HepG2 (cell line): ENCODE results near the gene NIPAL3. TPM values are rescaled to one million over a fixed set of nuclear protein-coding genes. Genes with fewer than 3 reads are reported as not detected.

Experiments
- ATAC-seq: fragments of 200-7000 bp; cut with Tn5 transposase; 3 replicates; pipeline ENCODE4 v1.9.1; 2020; ENCODE audit warnings: mild to moderate bottlenecking, moderate library complexity
- BruUV-seq: library from RNA; stranded (reverse); fragments of 400-500 nt; replicated peaks from 2 replicates; lab custom pipeline; 2021; lab: Mats Ljungman, UMichigan
- CTCF ChIA-PET: fragments of 300-600 bp; formaldehyde crosslinking; extraction: SDS; loops from one replicate; lab custom pipeline; 2021; ENCODE audit warnings: low total read pairs, inconsistent platforms, low intra/inter-chr PET ratio; lab: Yijun Ruan, JAX
- POLR2A ChIA-PET: fragments of 350-600 bp; sonication (Branson Sonifier 250); formaldehyde crosslinking; loops from one replicate; lab custom pipeline; 2020; ENCODE audit warnings: antibody characterized with exemption, inconsistent platforms; lab: Yijun Ruan, JAX
- DNase-seq: peaks from one replicate; pipeline ENCODE4 v3.0.0-alpha.2; 2015; ENCODE audit warnings: low spot score
- FAIRE-seq: peaks from 3 replicates; lab custom pipeline; 2011; peaks lifted over from hg19 to GRCh38; lab: Jason Lieb, UNC
- H2AFZ ChIP-seq: one replicate; pipeline ENCODE4 v1.6.1; 2011; ENCODE audit warnings: low read length, inconsistent platforms
- H3K27ac ChIP-seq: fragments of 300-600 bp; 3 replicates; pipeline ENCODE4 v1.8.0; 2011; ENCODE audit warnings: mixed run types, mild to moderate bottlenecking, mixed read lengths, low read length, inconsistent platforms; ENCODE audit not compliant: insufficient read depth; ENCODE audit errors: extremely low read length
- H3K27me3 ChIP-seq, 2 experiments: fragments of 200-600 bp in 1 of 2; 2 replicates in 1 of 2; 3 replicates in 1 of 2; pipeline versions ENCODE4 v1.6.0 to v1.8.0; 2011; ENCODE audit warnings: low read length in 2 of 2, mild to moderate bottlenecking in 2 of 2, moderate library complexity in 2 of 2, inconsistent platforms in 1 of 2; ENCODE audit not compliant: insufficient read depth in 2 of 2, control insufficient read depth in 1 of 2
- H3K36me3 ChIP-seq, 2 experiments: fragments of 200-600 bp in 1 of 2; replicated peaks in 1 of 2; 2 replicates in 1 of 2; 3 replicates in 1 of 2; pipeline versions ENCODE4 v1.5.1 to v1.8.0; 2011; ENCODE audit warnings: low read length in 2 of 2, inconsistent platforms in 1 of 2; ENCODE audit not compliant: insufficient read depth in 2 of 2, control insufficient read depth in 1 of 2
- H3K4me1 ChIP-seq: 2 replicates; pipeline ENCODE4 v1.5.1; 2012; ENCODE audit warnings: low read length, inconsistent platforms; ENCODE audit not compliant: insufficient read depth
- H3K4me2 ChIP-seq: 2 replicates; pipeline ENCODE4 v1.6.0; 2011; ENCODE audit warnings: low read depth, low read length, inconsistent platforms
- H3K4me3 ChIP-seq, 3 experiments: fragments of 200-600 bp in 1 of 3; sonication (generic), shearing (Covaris generic) in 1 of 3; replicated peaks in 1 of 3; 2 replicates each; pipeline ENCODE4 v1.5.1; 2011 to 2016; ENCODE audit warnings: low read length in 3 of 3, inconsistent platforms in 2 of 3, low read depth in 2 of 3, mild to moderate bottlenecking in 2 of 3, control low read depth in 1 of 3, mixed read lengths in 1 of 3; ENCODE audit not compliant: insufficient read depth in 1 of 3
- H3K79me2 ChIP-seq: one replicate; pipeline ENCODE4 v1.6.1; 2011; ENCODE audit warnings: low read length, inconsistent platforms; ENCODE audit not compliant: insufficient read depth
- H3K9ac ChIP-seq: 2 replicates; pipeline ENCODE4 v1.6.0; 2011; ENCODE audit warnings: mild to moderate bottlenecking, low read depth, low read length, inconsistent platforms; ENCODE audit not compliant: insufficient read depth
- H3K9me3 ChIP-seq: 2 replicates; pipeline ENCODE4 v1.5.1; 2012; ENCODE audit warnings: mild to moderate bottlenecking, low read length
- H4K20me1 ChIP-seq: 2 replicates; pipeline ENCODE4 v1.6.0; 2011; ENCODE audit warnings: inconsistent platforms, mild to moderate bottlenecking, low read length, moderate library complexity; ENCODE audit not compliant: insufficient read depth
- ZBTB21 ChIP-seq: sonication (generic); formaldehyde crosslinking; IDR thresholded peaks from 2 replicates; pipeline ENCODE4 v1.4.0; 2020; ENCODE audit warnings: missing genetic modification reagents
- WGBS: methylation state at CpG from one replicate; pipeline ENCODE4 v1.1.6; 2017; ENCODE audit warnings: low lambda C conversion rate; 5-methylcytosine and 5-hydroxymethylcytosine counted together
- in situ Hi-C: cut with HindIII; loops from 2 replicates; pipeline ENCODE4 v1.10.0; 2017; ENCODE audit warnings: low pct_unique_long_range_greater_than_20kb; ENCODE audit not compliant: extremely low pct_ligation_motif_present
- intact Hi-C: fragments of 100-400 bp; cut with micrococcal nuclease; formaldehyde crosslinking; loops from one replicate; pipeline ENCODE4 v1.10.0; 2022; ENCODE audit not compliant: unreplicated experiment
- polyA plus RNA-seq, 8 experiments: library from polyadenylated mRNA; depleted of rRNA in 3 of 8; stranded (reverse) in 7 of 8; unstranded in 1 of 8; fragments of >200 nt; fragmentation: Illumina TruSeq in 4 of 8; extraction: Trizol in 4 of 8; gene quantifications; 2 replicates each; pipeline versions ENCODE4 v1.2.1 to v1.2.3, GENCODE V29; 2011 to 2016; ENCODE audit warnings: low read depth in 4 of 8, missing spikeins in 1 of 8, mixed read lengths in 1 of 8; ENCODE audit not compliant: insufficient read depth in 1 of 8
- total RNA-seq, 5 experiments: library from RNA; depleted of rRNA; stranded (reverse); fragments of >200 nt; fragmentation: Illumina TruSeq; extraction: Trizol; gene quantifications; 2 replicates each; pipeline ENCODE4 v1.2.3, GENCODE V29; 2016; ENCODE audit warnings: low read depth in 1 of 5
- TF ChIP-seq, protein P1 (sequence below): sonication (generic); formaldehyde crosslinking; IDR thresholded peaks from one replicate; pipeline ENCODE4 v1.5.1; 2020; ENCODE audit warnings: mild to moderate bottlenecking, missing genetic modification reagents; ENCODE audit errors: not compliant biosample characterization
- TF ChIP-seq, protein P2 (sequence below): sonication (generic); formaldehyde crosslinking; IDR thresholded peaks from 2 replicates; pipeline ENCODE4 v1.5.0; 2020; ENCODE audit warnings: mild to moderate bottlenecking, missing genetic modification reagents
- TF ChIP-seq, protein P3 (sequence below): sonication (generic); formaldehyde crosslinking; IDR thresholded peaks from 2 replicates; pipeline ENCODE4 v1.5.0; 2020; ENCODE audit warnings: mild to moderate bottlenecking, missing genetic modification reagents

The NIPAL3 gene
- total and polyA plus RNA-seq, 2 of the 13 experiments (the other 11 are each of a cell fraction or from before 2014, with no cell fraction given) = 5.6 to 8.6 TPM

DNA sequence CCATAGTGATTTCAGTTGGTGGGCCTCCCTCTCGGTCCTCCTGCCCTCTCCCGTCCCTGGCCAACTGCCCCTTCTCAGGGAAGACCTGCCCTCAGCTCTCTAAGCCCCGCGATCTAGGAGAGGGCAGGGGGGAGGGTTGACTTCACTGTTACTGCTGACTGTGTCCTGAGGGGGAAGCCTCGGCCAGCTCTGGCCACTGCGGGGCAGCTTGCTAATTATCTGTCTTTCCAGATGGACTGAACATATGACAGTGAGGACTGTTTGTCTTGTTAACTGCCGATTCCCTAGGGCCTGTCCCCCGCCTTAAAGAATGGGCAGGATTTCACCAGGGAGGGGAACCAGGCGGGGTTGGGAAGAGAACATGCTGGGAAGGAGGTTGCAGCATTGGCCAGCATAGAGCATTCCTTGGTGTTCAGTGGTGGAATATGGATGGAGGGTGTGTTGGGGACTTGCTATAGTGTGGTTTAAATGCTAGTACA is 22.9 kb downstream of the NIPAL3 start:
- CTCF ChIA-PET = no interaction called here
- intact Hi-C loops = no loop called here
- POLR2A ChIA-PET = interaction anchor here (1.1 kb wide), 1 partner anchor 43 kb away, joined by 3 read pairs; no protein-coding TSS in a partner anchor
- 69% methylated on average over 9 of the region's 9 CpGs for WGBS
- Histone ChIP-seq H3K9ac (no peak overlapping the region), H2AFZ (no peak overlapping the region), H4K20me1 (no peaks in the 10 kb centered on the region), H3K36me3 (no peaks in the 10 kb centered on the region), H3K27me3 (no peaks in the 10 kb centered on the region)
- TF ChIP-seq, protein P1, sequence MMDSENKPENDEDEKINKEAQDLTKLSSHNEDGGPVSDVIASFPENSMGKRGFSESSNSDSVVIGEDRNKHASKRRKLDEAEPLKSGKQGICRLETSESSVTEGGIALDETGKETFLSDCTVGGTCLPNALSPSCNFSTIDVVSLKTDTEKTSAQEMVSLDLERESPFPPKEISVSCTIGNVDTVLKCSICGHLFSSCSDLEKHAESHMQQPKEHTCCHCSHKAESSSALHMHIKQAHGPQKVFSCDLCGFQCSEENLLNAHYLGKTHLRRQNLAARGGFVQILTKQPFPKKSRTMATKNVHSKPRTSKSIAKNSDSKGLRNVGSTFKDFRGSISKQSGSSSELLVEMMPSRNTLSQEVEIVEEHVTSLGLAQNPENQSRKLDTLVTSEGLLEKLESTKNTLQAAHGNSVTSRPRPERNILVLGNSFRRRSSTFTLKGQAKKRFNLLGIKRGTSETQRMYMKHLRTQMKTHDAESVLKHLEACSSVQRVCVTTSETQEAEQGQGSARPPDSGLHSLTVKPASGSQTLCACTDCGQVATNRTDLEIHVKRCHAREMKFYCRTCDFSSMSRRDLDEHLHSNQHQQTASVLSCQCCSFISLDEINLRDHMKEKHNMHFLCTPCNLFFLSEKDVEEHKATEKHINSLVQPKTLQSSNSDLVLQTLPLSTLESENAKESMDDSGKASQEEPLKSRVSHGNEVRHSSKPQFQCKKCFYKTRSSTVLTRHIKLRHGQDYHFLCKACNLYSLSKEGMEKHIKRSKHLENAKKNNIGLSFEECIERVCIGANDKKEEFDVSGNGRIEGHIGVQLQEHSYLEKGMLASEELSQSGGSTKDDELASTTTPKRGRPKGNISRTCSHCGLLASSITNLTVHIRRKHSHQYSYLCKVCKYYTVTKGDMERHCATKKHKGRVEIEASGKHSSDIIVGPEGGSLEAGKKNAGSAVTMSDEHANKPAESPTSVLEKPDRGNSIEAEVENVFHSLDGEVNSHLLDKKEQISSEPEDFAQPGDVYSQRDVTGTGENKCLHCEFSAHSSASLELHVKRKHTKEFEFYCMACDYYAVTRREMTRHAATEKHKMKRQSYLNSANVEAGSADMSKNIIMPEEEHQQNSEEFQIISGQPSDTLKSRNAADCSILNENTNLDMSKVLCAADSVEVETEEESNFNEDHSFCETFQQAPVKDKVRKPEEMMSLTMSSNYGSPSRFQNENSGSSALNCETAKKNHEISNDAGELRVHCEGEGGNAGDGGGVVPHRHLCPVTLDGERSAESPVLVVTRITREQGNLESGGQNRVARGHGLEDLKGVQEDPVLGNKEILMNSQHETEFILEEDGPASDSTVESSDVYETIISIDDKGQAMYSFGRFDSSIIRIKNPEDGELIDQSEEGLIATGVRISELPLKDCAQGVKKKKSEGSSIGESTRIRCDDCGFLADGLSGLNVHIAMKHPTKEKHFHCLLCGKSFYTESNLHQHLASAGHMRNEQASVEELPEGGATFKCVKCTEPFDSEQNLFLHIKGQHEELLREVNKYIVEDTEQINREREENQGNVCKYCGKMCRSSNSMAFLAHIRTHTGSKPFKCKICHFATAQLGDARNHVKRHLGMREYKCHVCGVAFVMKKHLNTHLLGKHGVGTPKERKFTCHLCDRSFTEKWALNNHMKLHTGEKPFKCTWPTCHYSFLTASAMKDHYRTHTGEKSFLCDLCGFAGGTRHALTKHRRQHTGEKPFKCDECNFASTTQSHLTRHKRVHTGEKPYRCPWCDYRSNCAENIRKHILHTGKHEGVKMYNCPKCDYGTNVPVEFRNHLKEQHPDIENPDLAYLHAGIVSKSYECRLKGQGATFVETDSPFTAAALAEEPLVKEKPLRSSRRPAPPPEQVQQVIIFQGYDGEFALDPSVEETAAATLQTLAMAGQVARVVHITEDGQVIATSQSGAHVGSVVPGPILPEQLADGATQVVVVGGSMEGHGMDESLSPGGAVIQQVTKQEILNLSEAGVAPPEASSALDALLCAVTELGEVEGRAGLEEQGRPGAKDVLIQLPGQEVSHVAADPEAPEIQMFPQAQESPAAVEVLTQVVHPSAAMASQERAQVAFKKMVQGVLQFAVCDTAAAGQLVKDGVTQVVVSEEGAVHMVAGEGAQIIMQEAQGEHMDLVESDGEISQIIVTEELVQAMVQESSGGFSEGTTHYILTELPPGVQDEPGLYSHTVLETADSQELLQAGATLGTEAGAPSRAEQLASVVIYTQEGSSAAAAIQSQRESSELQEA (CRISPR knock-in tag) = no peak
- TF ChIP-seq, protein P2, sequence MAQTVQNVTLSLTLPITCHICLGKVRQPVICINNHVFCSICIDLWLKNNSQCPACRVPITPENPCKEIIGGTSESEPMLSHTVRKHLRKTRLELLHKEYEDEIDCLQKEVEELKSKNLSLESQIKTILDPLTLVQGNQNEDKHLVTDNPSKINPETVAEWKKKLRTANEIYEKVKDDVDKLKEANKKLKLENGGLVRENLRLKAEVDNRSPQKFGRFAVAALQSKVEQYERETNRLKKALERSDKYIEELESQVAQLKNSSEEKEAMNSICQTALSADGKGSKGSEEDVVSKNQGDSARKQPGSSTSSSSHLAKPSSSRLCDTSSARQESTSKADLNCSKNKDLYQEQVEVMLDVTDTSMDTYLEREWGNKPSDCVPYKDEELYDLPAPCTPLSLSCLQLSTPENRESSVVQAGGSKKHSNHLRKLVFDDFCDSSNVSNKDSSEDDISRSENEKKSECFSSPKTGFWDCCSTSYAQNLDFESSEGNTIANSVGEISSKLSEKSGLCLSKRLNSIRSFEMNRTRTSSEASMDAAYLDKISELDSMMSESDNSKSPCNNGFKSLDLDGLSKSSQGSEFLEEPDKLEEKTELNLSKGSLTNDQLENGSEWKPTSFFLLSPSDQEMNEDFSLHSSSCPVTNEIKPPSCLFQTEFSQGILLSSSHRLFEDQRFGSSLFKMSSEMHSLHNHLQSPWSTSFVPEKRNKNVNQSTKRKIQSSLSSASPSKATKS (CRISPR knock-in tag) = no peak
- TF ChIP-seq ZBTB21 (CRISPR knock-in tag) = no peak
- TF ChIP-seq, protein P3, sequence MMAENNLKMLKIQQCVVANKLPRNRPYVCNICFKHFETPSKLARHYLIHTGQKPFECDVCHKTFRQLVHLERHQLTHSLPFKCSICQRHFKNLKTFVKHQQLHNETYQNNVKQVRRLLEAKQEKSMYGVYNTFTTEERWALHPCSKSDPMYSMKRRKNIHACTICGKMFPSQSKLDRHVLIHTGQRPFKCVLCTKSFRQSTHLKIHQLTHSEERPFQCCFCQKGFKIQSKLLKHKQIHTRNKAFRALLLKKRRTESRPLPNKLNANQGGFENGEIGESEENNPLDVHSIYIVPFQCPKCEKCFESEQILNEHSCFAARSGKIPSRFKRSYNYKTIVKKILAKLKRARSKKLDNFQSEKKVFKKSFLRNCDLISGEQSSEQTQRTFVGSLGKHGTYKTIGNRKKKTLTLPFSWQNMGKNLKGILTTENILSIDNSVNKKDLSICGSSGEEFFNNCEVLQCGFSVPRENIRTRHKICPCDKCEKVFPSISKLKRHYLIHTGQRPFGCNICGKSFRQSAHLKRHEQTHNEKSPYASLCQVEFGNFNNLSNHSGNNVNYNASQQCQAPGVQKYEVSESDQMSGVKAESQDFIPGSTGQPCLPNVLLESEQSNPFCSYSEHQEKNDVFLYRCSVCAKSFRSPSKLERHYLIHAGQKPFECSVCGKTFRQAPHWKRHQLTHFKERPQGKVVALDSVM (CRISPR knock-in tag) = no peak
- TF ChIP-seq, all 625 proteins: peak for 0
- in situ Hi-C loops = no loop called here
- DNase-seq (no peak), ATAC-seq (no peak; the same call in 2 of the 3 replicates), FAIRE-seq (no peak)
- H3K79me2 ChIP-seq = no peaks in the 10 kb centered on the region
- no peak overlapping the region for H3K4me2 ChIP-seq
- no TSS peak for BruUV-seq
- H3K9me3 ChIP-seq = no peaks in the 10 kb centered on the region
- H3K27ac ChIP-seq = no peak overlapping the region
- H3K4me3 ChIP-seq = no peak overlapping the region
- peaks cover 5% of the 10 kb centered on the region; the same call in 1 of the 2 replicates for H3K4me1 ChIP-seq
